SW480 (cell line): ENCODE data around the gene NBPF3.
"Not testable (repeated sequence)": the region's sequence is repeated elsewhere in the genome, so short reads cannot be mapped to it uniquely, and the experiment has no call there.

ENCODE experiments used
- DNase-seq: peaks from one replicate; pipeline ENCODE4 v3.0.0-alpha.2; 2016; ENCODE audit warnings: low spot score

The NBPF3 gene

GRCh38 chr1:21438646-21439312 is 1.2 kb upstream of the NBPF3 start:
- not testable (repeated sequence) for DNase-seq

- no peak for DNase-seq
These were observed 604 bp upstream of the NBPF3 start for GRCh38 chr1:21439345-21439720.

- DNase-seq: not testable (repeated sequence)
These were observed 741 bp downstream of the NBPF3 start for GRCh38 chr1:21440630-21441125.

- DNase-seq: not testable (repeated sequence)
These were observed 6.7 kb downstream of the NBPF3 start for GRCh38 chr1:21446647-21447046.

DNA sequence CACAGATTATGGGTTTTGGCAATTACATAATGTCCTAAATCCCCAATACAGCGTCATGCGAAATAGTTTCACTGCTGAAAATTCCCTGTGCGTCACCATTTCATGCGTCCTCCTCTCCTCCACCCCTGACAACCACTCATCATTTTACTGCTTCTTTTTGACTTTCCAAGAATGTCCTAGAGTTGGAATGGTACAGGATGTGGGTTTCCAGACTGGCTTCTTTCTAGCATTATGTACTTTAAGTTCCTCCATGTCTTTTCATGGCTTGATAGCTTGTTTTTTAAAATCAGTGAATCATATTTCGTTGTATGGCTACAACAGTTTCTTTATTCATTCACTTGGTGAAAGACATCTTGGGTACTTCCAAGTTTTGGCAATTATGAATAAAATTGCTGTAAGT is 7.4 kb downstream of the NBPF3 start:
- no peak for DNase-seq

DNA sequence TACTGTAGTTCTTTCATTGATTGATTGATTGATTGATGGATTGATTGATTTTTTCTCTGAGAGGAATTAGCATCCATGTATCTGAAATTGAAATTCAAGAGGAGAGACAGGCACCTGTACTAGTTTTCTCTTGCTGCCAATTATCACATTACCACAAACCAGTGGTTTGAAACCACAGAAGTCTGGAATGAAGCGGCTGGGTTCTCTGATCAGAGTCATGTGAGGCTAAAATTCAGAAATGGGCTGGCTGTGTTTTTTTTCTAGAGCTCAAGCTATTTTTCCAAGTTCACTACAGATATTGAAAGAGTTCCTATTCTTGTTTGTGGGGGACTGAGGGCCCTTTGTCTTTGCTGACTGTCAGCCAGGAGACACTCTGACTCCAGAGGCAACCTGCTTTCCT is 10.0 kb downstream of the NBPF3 start:
- DNase-seq: no peak

DNA sequence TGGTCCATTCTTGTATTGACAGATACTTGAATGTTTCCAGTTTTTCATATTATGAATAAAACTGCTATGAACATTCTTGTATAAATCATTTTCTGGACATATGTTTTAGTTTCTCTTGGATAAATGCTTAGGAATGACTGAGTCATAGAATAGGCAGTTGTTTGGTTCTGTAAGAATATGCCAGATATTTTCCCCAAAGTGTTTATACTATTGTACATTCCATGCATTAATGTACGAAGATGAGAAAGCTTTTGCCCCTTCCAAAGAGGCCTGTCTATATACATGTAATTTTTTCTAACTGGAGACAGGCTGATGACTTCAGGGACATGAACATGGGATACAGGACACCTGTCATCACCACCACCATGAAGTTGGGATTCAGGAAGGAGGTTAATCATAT is 11.3 kb downstream of the NBPF3 start:
- DNase-seq: no peak

DNA sequence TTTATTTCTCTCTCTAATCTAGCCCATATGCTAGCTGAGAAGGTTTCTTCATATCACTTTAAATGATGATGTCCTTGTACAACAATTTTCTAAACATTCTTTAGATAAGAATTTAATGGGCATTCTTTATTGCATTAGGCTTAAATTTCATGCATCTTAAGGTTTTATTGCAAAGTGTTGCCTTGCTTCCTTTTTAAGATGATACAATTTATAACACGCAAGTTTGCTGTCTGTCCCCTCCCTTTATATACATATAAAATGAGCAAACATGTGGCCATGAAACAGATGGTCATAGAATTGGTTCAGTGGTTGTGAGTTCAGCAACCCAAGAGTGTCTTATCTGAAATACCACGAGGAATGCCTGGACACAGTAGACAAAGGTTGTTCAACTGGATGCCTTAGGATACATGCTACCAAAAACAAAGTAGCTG is 12.1 kb downstream of the NBPF3 start:
- DNase-seq: no peak

- DNase-seq: not testable (repeated sequence)
These were observed 14.2 kb downstream of the NBPF3 start for GRCh38 chr1:21453964-21454614.

GRCh38 chr1:21454904-21455303 is 15.0 kb downstream of the NBPF3 start:
- not testable (repeated sequence) for DNase-seq

DNA sequence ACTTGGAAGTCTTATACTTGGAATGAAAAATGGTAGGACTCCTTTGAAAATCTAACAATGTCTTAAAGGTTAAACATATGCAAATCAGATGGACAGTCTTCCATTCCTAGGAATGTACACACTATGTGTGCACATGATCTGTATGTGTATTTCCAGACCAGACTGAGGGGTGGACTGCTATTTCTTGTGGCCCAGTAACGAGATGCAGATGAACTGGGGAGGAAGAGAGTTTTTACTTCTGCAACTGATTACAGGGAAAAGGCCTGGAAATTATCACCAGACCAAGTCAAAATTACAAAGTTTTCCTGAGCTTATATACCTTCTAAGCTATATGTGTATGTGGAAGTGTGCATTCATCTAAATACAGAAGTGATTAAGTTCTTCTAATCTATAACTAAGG is 17.7 kb downstream of the NBPF3 start:
- no peak for DNase-seq

- DNase-seq: not testable (repeated sequence)
These were observed 25.2 kb downstream of the NBPF3 start for GRCh38 chr1:21465127-21465526.

- DNase-seq: not testable (repeated sequence)
These were observed 28.0 kb downstream of the NBPF3 start for GRCh38 chr1:21467946-21468345.

DNA sequence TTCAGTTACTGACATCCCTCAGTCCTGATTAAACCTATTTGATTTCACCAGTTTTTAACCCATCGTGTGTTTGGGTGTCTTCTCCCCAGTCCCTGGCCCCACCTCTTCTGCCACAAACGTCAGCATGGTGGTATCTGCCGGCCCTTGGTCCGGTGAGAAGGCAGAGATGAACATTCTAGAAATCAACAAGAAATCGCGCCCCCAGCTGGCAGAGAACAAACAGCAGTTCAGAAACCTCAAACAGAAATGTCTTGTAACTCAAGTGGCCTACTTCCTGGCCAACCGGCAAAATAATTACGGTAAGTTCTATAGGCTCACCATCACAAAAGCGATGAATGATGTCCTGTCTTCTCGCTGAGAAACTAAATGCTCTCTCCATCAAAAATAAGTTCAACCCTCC is 28.7 kb downstream of the NBPF3 start:
- DNase-seq: no peak

GRCh38 chr1:21469581-21469980 is 29.6 kb downstream of the NBPF3 start:
- no peak for DNase-seq

DNA sequence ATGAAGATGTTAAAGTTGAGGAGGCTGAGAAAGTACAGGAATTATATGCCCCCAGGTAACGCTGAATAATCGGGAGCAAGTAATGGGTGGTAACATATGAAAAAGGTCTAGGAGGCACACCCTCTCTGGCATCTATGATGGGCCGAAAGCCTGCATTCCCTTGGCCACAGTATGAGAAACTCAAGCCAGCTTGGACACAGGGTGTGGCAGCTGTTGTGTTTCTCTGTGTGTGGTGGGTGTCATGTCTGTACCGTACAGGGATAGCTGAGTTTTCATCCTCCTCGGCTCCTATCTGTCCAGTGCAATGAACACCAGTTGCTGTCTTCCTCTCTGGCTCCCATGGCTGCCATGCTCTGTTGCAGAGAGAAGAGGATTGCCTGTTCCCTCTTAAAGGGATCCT is 32.9 kb downstream of the NBPF3 start:
- DNase-seq: no peak

GRCh38 chr1:21478356-21478755 is 38.4 kb downstream of the NBPF3 start:
- DNase-seq: no peak

GRCh38 chr1:21483881-21484280 is 43.9 kb downstream of the NBPF3 start:
- not testable (repeated sequence) for DNase-seq

DNA sequence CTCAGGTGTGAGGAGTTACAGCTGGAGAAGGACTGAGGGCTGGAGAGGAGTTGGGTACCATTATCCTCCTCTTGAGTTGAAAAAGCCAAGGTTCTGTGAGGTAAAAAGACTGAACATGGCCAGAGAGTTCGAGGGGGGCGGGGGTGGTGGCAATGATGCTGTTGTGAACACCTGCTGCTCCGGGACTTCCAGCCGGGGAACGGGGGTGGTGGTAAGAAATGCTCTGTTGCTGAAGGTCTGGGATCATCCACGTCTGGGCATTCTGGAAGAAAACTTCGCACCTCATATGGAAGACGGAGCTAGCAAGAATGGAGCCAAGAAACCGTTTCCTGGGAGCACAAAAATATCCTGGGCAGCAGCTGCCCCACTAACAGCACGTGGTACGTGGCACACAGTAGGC is 49.2 kb downstream of the NBPF3 start:
- DNase-seq: no peak

DNA sequence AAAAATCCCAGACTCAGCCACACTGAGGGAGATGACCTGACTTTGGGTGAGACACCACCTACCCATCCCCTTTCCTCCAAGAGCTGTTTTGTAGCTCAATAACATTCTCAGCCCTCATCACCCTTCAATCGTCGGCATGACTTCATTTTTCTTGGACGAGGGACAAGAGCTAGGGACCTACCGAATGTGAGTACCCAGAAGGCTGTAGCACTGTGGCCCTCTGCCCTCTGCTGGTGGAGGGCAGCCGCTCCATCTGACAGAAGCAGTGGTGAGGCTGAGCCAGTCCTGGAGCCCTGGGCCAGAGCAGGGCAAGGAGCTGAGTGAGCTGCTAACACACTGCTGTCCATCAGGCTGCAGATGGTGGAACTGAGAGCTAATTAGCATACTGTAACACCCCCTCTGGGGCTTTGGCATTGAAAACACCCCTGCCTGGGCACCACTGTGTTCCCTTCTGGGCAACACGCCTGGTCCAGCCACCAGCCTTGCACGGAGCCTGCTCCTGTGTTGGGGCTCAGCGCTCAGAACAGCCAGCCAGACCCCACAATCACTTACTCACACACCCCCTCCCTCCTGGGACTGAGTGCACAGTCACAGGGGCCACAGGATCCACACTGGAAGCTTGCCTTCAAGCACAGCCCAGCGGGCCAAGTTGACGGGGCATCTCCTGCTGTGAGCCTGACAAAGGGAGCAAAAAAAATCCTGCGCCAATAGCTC is 51.0 kb downstream of the NBPF3 start:
- DNase-seq: peak; percentile 18

DNA sequence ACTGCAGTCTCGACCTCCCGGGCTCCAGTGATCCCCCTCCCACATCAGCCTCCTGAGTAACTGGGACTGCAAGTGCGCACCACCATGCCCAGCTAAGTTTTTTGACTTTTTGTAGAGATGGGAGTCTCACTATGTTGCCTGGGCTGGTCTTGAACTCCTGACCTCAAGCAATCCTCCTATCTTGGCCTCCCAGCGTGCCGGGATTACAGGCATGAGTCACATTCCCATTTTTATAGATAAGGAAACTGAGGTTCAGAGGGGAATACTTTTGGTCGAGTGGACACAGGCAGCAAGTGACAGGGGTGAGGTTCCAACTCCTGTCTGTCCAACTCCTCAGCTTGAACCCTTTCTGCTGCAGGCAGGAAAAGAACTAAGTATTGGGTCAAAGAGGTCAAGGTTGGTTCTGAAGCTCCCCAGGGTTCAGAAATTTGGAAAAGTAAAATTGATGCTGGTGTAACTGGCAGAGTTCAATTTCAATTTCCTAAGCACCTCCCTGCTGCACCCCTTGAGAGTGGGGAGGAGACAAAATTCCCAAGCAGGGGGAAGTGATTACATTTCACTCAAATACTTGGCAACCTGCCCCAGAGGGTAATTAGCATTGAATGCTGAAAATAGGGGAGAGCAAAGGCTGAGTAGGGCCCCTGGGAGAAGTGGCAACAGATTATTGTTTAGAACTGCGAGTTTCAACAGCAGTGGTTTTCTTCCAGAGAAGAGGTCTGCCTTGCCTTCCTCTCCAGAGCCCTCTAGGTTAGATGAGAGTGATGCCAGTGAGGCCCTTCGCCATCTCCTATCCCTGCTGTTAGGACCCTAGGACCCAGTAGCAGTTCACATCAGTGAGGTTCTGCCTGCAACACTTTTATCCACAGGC is 51.8 kb downstream of the NBPF3 start:
- DNase-seq: no peak

DNA sequence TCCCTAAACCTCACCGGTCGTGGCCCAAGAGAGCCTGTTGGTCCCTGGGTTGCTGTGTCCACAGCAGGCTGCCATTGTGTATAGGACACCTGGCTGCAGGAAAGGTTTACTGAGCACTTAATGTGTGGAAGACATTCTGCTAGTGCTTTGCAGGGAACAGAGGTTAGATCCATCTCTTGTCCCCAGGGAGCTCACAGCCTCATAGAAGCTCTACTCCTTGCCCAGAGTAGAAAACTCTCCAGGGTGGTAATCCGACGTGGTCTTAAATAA is 52.4 kb downstream of the NBPF3 start:
- DNase-seq: no peak
